RWPE1 (cell line): ENCODE measurements around the gene C1QTNF9.

Experiments
- CTCF ChIA-PET: fragments of 350-600 bp; sonication (Branson Sonifier 250); formaldehyde crosslinking; extraction: SDS; loops from one replicate; lab custom pipeline; 2021; lab: Yijun Ruan, JAX
- POLR2A ChIA-PET: fragments of 400-600 bp; formaldehyde crosslinking; extraction: SDS; loops from one replicate; lab custom pipeline; 2020; ENCODE audit warnings: antibody characterized with exemption; ENCODE audit not compliant: low non-redundant PET; lab: Yijun Ruan, JAX
- DNase-seq: peaks from one replicate; pipeline ENCODE4 v3.0.0; 2012; ENCODE audit warnings: low spot score
- H3K27ac ChIP-seq: fragments of 450-650 bp; 2 replicates; pipeline ENCODE4 v1.5.1; 2017
- CTCF ChIP-seq: fragments of 450-650 bp; conservative IDR thresholded peaks from 2 replicates; pipeline ENCODE4 v1.5.1; 2017; ENCODE audit warnings: low read depth, mild to moderate bottlenecking

C1QTNF9 gene

DNA sequence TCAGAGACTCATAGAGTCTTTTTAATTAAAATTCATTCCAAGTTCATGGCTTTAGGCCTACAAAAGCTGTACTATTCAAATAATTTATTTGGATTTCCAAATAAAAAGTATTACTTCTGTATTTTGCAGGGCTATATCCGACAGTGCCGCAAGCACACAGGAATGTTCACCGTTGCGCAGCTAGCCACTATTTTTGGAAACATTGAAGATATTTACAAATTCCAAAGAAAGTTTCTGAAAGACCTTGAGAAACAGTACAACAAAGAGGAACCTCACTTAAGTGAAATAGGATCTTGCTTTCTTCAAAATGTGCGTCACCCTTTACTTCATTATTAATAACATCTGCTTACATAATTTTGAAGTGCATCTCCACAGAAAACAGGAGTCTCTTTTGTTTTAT lies 20.5 kb upstream of the C1QTNF9 start:
- TF ChIP-seq CTCF: no peak
- CTCF ChIA-PET: no interaction called here
- DNase-seq: no peak
- POLR2A ChIA-PET: no interaction called here
- no peak overlapping the region for H3K27ac ChIP-seq

- CTCF ChIA-PET: no interaction called here
- no peak overlapping the region for H3K27ac ChIP-seq
- POLR2A ChIA-PET: no interaction called here
- no peak for DNase-seq
- no peak for TF ChIP-seq CTCF
These were observed 19.0 kb upstream of the C1QTNF9 start for GRCh38 chr13:24290280-24290932.

- no peak for DNase-seq
- no peak overlapping the region for H3K27ac ChIP-seq
- no peak for TF ChIP-seq CTCF
- CTCF ChIA-PET: interaction anchor here (0.7 kb wide), 1 partner anchor 198 kb away, joined by 3 read pairs; no protein-coding TSS in a partner anchor
- POLR2A ChIA-PET: no interaction called here
These were observed 16.9 kb upstream of the C1QTNF9 start for GRCh38 chr13:24292481-24292880.

- no peak overlapping the region for H3K27ac ChIP-seq
- TF ChIP-seq CTCF: no peak
- POLR2A ChIA-PET: no interaction called here
- CTCF ChIA-PET: interaction anchor here (0.6 kb wide), 1 partner anchor 818 kb away, joined by 3 read pairs; no protein-coding TSS in a partner anchor
- DNase-seq: no peak
These were observed 15.6 kb upstream of the C1QTNF9 start for GRCh38 chr13:24293746-24294145.

- ChIA-PET CTCF (no interaction called here), POLR2A (no interaction called here)
- TF ChIP-seq CTCF: no peak
- DNase-seq: no peak
- no peak overlapping the region for H3K27ac ChIP-seq
These were observed 9.8 kb upstream of the C1QTNF9 start for GRCh38 chr13:24299488-24300114.

DNA sequence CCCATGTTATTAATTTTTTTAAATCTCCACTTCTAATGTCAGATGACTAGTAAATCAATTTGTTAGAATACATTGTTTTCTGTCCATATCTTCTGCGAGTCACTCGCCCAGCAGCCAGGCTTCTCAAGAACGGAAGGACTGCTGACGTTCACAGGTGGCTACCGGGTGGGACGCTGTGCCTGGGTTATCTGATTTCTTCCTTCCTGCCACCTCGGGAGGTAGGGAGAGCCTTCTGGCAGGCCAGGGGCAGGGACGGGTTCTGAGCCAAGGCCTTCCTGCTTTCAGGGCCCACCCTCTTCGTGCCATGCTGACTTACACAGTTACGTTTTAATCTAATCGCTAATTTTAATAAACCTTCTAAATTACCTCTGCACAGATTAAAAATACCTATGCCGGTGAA lies 7.9 kb upstream of the C1QTNF9 start:
- ChIA-PET POLR2A (no interaction called here), CTCF (no interaction called here)
- H3K27ac ChIP-seq: no peak overlapping the region
- TF ChIP-seq CTCF: no peak
- DNase-seq: no peak
